HCT116 (cell line): Measurements from ENCODE around the gene ARTN. TPM values are rescaled to one million over a fixed set of nuclear protein-coding genes. Genes with fewer than 3 reads are reported as not detected.

Experiments
- ATAC-seq: fragments of 200-7000 bp; cut with Tn5 transposase; 2 replicates; pipeline ENCODE4 v1.9.1; 2020; ENCODE audit warnings: mild to moderate bottlenecking, moderate library complexity
- BruUV-seq: library from RNA; stranded (reverse); fragments of 400-500 nt; replicated peaks from 2 replicates; lab custom pipeline; 2021; lab: Mats Ljungman, UMichigan
- CTCF ChIA-PET: fragments of 300-600 bp; sonication (Branson Sonifier 250); formaldehyde crosslinking; loops from one replicate; lab custom pipeline; 2021; ENCODE audit warnings: antibody characterized with exemption; lab: Charles Lee
- POLR2A ChIA-PET: fragments of 300-600, 350-600 bp; sonication (Branson Sonifier 250); formaldehyde crosslinking; loops from one replicate; lab custom pipeline; 2021; ENCODE audit warnings: antibody characterized with exemption; lab: Charles Lee
- RAD21 ChIA-PET, 2 experiments: fragments of 300-600 bp; sonication (Branson Sonifier 250); formaldehyde crosslinking; loops; one replicate each; lab custom pipeline; 2023; ENCODE audit warnings: low total read pairs in 2 of 2; ENCODE audit not compliant: uncharacterized antibody in 2 of 2, unreplicated experiment in 2 of 2, low non-redundant PET in 1 of 2; lab: Charles Lee
- DNase-seq: peaks from one replicate; pipeline ENCODE4 v3.0.0-alpha.2; 2010; ENCODE audit warnings: low read depth, low spot score
- H2AFZ ChIP-seq: fragments of 200-600 bp; shearing (Covaris generic), sonication (generic); 2 replicates; pipeline ENCODE4 v1.6.1; 2017; ENCODE audit warnings: low read depth, mixed run types, mixed read lengths, antibody characterized with exemption, low read length; ENCODE audit not compliant: poor library complexity, severe bottlenecking
- H3K27ac ChIP-seq: 2 replicates; pipeline ENCODE4 v1.5.1; 2012; ENCODE audit warnings: low read depth, low read length
- H3K27me3 ChIP-seq: fragments of 200-600 bp; sonication (generic); 2 replicates; pipeline ENCODE4 v1.6.1; 2016; ENCODE audit warnings: mixed run types, low read length, mixed read lengths; ENCODE audit not compliant: insufficient read depth
- H3K36me3 ChIP-seq, 2 experiments: fragments of 200-500 bp in 1 of 2; fragments of 200-600 bp in 1 of 2; sonication (Bioruptor generic) in 1 of 2; sonication (generic) in 1 of 2; 2 replicates each; pipeline versions ENCODE4 v1.5.1 to v1.6.1; 2014 to 2016; ENCODE audit warnings: low read length in 2 of 2, inconsistent platforms in 1 of 2, mixed read lengths in 1 of 2, mixed run types in 1 of 2; ENCODE audit not compliant: insufficient read depth in 2 of 2, control insufficient read depth in 1 of 2
- H3K4me1 ChIP-seq, 2 experiments: fragments of 200-600 bp in 1 of 2; sonication (generic) in 1 of 2; 2 replicates each; pipeline versions ENCODE4 v1.5.1 to v1.6.1; 2012 to 2017; ENCODE audit warnings: low read length in 2 of 2, inconsistent platforms in 1 of 2, mild to moderate bottlenecking in 1 of 2, mixed read lengths in 1 of 2, mixed run types in 1 of 2, moderate library complexity in 1 of 2; ENCODE audit not compliant: insufficient read depth in 2 of 2, control insufficient read depth in 1 of 2
- H3K4me2 ChIP-seq: fragments of 200-600 bp; sonication (generic); 2 replicates; pipeline ENCODE4 v1.6.1; 2017; ENCODE audit warnings: mixed run types, low read length, mixed read lengths
- H3K4me3 ChIP-seq, 2 experiments: fragments of 200-600 bp in 1 of 2; sonication (generic) in 1 of 2; replicated peaks in 1 of 2; 2 replicates each; pipeline ENCODE4 v1.5.1; 2011 to 2016; ENCODE audit warnings: low read length in 2 of 2, control low read depth in 1 of 2, low read depth in 1 of 2, mild to moderate bottlenecking in 1 of 2, mixed read lengths in 1 of 2, mixed run types in 1 of 2
- H3K79me2 ChIP-seq: fragments of 200-600 bp; sonication (generic); 2 replicates; pipeline ENCODE4 v1.6.1; 2017; ENCODE audit warnings: mild to moderate bottlenecking, mixed run types, low read length, moderate library complexity, mixed read lengths; ENCODE audit not compliant: insufficient read depth
- H3K9ac ChIP-seq: fragments of 200-600 bp; sonication (generic); 2 replicates; pipeline ENCODE4 v1.6.1; 2016; ENCODE audit warnings: low read length, mixed read lengths
- H3K9me2 ChIP-seq: fragments of 200-600 bp; sonication (generic), shearing (Covaris generic); 2 replicates; pipeline ENCODE4 v1.6.1; 2017; ENCODE audit warnings: mixed run types, mild to moderate bottlenecking, moderate library complexity; ENCODE audit not compliant: insufficient read depth
- H3K9me3 ChIP-seq, 2 experiments: fragments of 200-500 bp in 1 of 2; fragments of 200-600 bp in 1 of 2; sonication (Bioruptor generic) in 1 of 2; sonication (generic) in 1 of 2; 2 replicates each; pipeline ENCODE4 v1.6.1; 2014 to 2017; ENCODE audit warnings: low read length in 2 of 2, mixed read lengths in 2 of 2, inconsistent platforms in 1 of 2, low read depth in 1 of 2, mild to moderate bottlenecking in 1 of 2, mixed run types in 1 of 2, moderate library complexity in 1 of 2; ENCODE audit not compliant: control insufficient read depth in 1 of 2, insufficient read depth in 1 of 2
- H4K20me1 ChIP-seq: fragments of 200-600 bp; sonication (generic), shearing (Covaris generic); 2 replicates; pipeline ENCODE4 v1.6.1; 2017; ENCODE audit warnings: mixed run types, mild to moderate bottlenecking, moderate library complexity; ENCODE audit not compliant: insufficient read depth
- CBX3 ChIP-seq: IDR thresholded peaks from 2 replicates; pipeline ENCODE4 v1.6.1; 2012; ENCODE audit warnings: low read depth
- CEBPB ChIP-seq: IDR thresholded peaks from 2 replicates; pipeline ENCODE4 v1.6.1; 2012; ENCODE audit warnings: low read depth
- CTCF ChIP-seq, 3 experiments: fragments of 200-600 bp in 1 of 3; sonication (generic) in 1 of 3; IDR thresholded peaks in 2 of 3; conservative IDR thresholded peaks in 1 of 3; 2 replicates each; pipeline ENCODE4 v1.5.1; 2012 to 2017; ENCODE audit warnings: low read depth in 2 of 3, low read length in 2 of 3, antibody characterized with exemption in 1 of 3, borderline replicate concordance in 1 of 3, control low read depth in 1 of 3, mild to moderate bottlenecking in 1 of 3, mixed read lengths in 1 of 3, mixed run types in 1 of 3, moderate library complexity in 1 of 3; ENCODE audit not compliant: insufficient read depth in 1 of 3
- EGR1 ChIP-seq: IDR thresholded peaks from 2 replicates; pipeline ENCODE4 v1.6.1; 2012; ENCODE audit warnings: low read depth
- FOSL1 ChIP-seq: IDR thresholded peaks from 2 replicates; pipeline ENCODE4 v1.6.1; 2012; ENCODE audit warnings: low read depth
- MAX ChIP-seq: IDR thresholded peaks from 2 replicates; pipeline ENCODE4 v1.6.1; 2012
- POLR2AphosphoS5 ChIP-seq: IDR thresholded peaks from 2 replicates; pipeline ENCODE4 v1.6.1; 2011; ENCODE audit warnings: mild to moderate bottlenecking, low read depth, low read length, moderate library complexity
- SP1 ChIP-seq: IDR thresholded peaks from 2 replicates; pipeline ENCODE4 v1.6.1; 2012; ENCODE audit warnings: low read depth
- SRF ChIP-seq: IDR thresholded peaks from 2 replicates; pipeline ENCODE4 v1.6.1; 2012; ENCODE audit warnings: low read depth
- TCF7L2 ChIP-seq: IDR thresholded peaks from 2 replicates; pipeline ENCODE4 v1.7.0; 2011; ENCODE audit warnings: borderline replicate concordance, inconsistent platforms; ENCODE audit not compliant: insufficient read depth, insufficient read length; ENCODE audit errors: extremely low read depth
- ZNF274 ChIP-seq: fragments of 200-500 bp; sonication (Bioruptor generic); IDR thresholded peaks from 2 replicates; pipeline ENCODE4 v1.6.1; 2014; ENCODE audit warnings: mild to moderate bottlenecking, low read depth, low read length, inconsistent platforms
- intact Hi-C: fragments of 100-400 bp; cut with micrococcal nuclease; formaldehyde crosslinking; loops from 2 replicates; pipeline ENCODE4 v1.10.0; 2022
- total RNA-seq: library from RNA; stranded (reverse); gene quantifications from one replicate; pipeline ENCODE4 v1.2.1, GENCODE V29; 2021; ENCODE audit not compliant: unreplicated experiment
- TF ChIP-seq, protein P1 (sequence below): IDR thresholded peaks from 2 replicates; pipeline ENCODE4 v1.6.1; 2011; ENCODE audit warnings: mild to moderate bottlenecking, low read length, moderate library complexity; ENCODE audit not compliant: insufficient replicate concordance; ENCODE audit errors: extremely low read depth

ARTN gene
- total RNA-seq, 1 experiment from 2014 or later = 36.4 TPM

DNA sequence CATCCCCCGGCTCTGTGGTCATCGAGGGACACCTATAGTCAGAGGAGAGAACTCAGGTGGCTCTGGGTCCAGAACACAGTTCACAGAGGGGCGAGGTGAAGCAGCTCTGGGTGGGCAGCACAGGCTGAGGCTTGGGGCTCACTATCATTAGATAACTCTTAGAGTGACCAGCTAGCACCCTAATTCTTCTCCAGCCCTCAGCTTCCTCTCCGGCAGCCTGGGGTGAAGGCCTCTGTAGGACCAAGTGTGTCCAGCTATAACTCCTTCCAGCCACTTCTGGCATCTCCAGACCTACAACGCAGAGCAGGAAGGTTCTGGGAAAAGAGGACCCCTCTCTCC is 1.4 kb downstream of the ARTN start:
- H3K27ac ChIP-seq = peak overlapping the region; percentile 71
- no TSS peak for BruUV-seq
- H3K36me3 ChIP-seq = 0 out of 4 replicates have a peak, but pooled peaks cover 0 to 10% of the 10 kb centered on the region in 2 experiments
- no peaks in the 10 kb centered on the region for H4K20me1 ChIP-seq
- no peak overlapping the region for H2AFZ ChIP-seq
- peak overlapping the region; percentile 75 to 77 for H3K4me3 ChIP-seq
- no peak for DNase-seq
- ChIA-PET POLR2A (interaction anchor here (0.8 to 2.7 kb wide), 10 partner anchors 9 to 410 kb away, joined by 3 to 45 read pairs (median 4); partner anchors contain the start of genes DPH2, IPO13 and KDM4A), RAD21 (interaction anchor here (0.6 to 3.6 kb wide), 16 partner anchors 10 to 1022 kb away, joined by 3 to 109 read pairs (median 4); partner anchors contain the start of genes KDM4A (in 1 of the 2) and PTPRF (in 1 of the 2)), CTCF (interaction anchor here (0.8 to 12.2 kb wide), 43 partner anchors 11 to 703 kb away, joined by 3 to 479 read pairs (median 6); partner anchors contain the start of genes ATP6V0B, IPO13, KDM4A and PTPRF)
- H3K27me3 ChIP-seq = no peaks in the 10 kb centered on the region
- H3K4me1 ChIP-seq = peaks cover 28 to 60% of the 10 kb centered on the region in 2 experiments
- intact Hi-C loops = loop anchor here (1.0 to 5.0 kb wide), 6 partner anchors 26 to 408 kb away; partner anchors contain the start of gene ST3GAL3
- no peaks in the 10 kb centered on the region for H3K9me3 ChIP-seq
- H3K4me2 ChIP-seq = peak overlapping the region; percentile 92
- no peak for ATAC-seq
- no peaks in the 10 kb centered on the region for H3K9me2 ChIP-seq
- peaks cover 9% of the 10 kb centered on the region; the same call in 1 of the 2 replicates for H3K79me2 ChIP-seq
- peak overlapping the region; percentile 80 for H3K9ac ChIP-seq
- TF ChIP-seq FOSL1 (no peak), SP1 (no peak), POLR2AphosphoS5 (peak; percentile 24; the same call in 1 of the 2 replicates), TCF7L2 (no peak), MAX (no peak)

GRCh38 chr1:43935711-43936427 is 2.3 kb downstream of the ARTN start:
- Histone ChIP-seq H3K4me3 (no peak overlapping the region), H3K4me1 (peaks cover 19 to 53% of the 10 kb centered on the region in 2 experiments), H3K9me2 (no peaks in the 10 kb centered on the region), H3K79me2 (peaks cover 9% of the 10 kb centered on the region; the same call in 1 of the 2 replicates), H3K9me3 (no peaks in the 10 kb centered on the region), H3K4me2 (peak overlapping the region; percentile 92), H3K27ac (no peak overlapping the region), H4K20me1 (no peaks in the 10 kb centered on the region), H3K27me3 (no peaks in the 10 kb centered on the region), H2AFZ (no peak overlapping the region), H3K9ac (0 out of 2 replicates have a peak overlapping the region, but pooled peaks have one; percentile 80), H3K36me3 (0 out of 4 replicates have a peak, but pooled peaks cover 0 to 10% of the 10 kb centered on the region in 2 experiments)
- ATAC-seq (no peak), DNase-seq (no peak)
- RAD21 ChIA-PET = interaction anchor here (3.0 to 3.6 kb wide), 2 partner anchors 171 kb away, joined by 85 to 109 read pairs; no protein-coding TSS in a partner anchor
- CTCF ChIA-PET = interaction anchor here (1.0 to 12.2 kb wide), 17 partner anchors 10 to 412 kb away, joined by 4 to 479 read pairs (median 7); partner anchors contain the start of genes IPO13 and PTPRF
- POLR2A ChIA-PET = interaction anchor here (0.8 to 2.7 kb wide), 6 partner anchors 10 to 410 kb away, joined by 3 to 45 read pairs (median 4); partner anchors contain the start of gene IPO13
- intact Hi-C loops = no loop called here
- no TSS peak for BruUV-seq
- no peak for TF ChIP-seq SP1
- TF ChIP-seq FOSL1 = no peak
- TF ChIP-seq, protein P1, sequence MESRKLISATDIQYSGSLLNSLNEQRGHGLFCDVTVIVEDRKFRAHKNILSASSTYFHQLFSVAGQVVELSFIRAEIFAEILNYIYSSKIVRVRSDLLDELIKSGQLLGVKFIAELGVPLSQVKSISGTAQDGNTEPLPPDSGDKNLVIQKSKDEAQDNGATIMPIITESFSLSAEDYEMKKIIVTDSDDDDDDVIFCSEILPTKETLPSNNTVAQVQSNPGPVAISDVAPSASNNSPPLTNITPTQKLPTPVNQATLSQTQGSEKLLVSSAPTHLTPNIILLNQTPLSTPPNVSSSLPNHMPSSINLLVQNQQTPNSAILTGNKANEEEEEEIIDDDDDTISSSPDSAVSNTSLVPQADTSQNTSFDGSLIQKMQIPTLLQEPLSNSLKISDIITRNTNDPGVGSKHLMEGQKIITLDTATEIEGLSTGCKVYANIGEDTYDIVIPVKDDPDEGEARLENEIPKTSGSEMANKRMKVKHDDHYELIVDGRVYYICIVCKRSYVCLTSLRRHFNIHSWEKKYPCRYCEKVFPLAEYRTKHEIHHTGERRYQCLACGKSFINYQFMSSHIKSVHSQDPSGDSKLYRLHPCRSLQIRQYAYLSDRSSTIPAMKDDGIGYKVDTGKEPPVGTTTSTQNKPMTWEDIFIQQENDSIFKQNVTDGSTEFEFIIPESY = no peak
- TF ChIP-seq CTCF (IDR thresholded peaks at IDR 0.05 in 2 of 3, conservative IDR thresholded peaks at IDR 0.05 in 1 of 3; ENCODE audit: borderline replicate concordance in 1 of 3, insufficient read depth in 1 of 3, low read depth in 2 of 3, low read length in 2 of 3) = no peak
- no peak for TF ChIP-seq EGR1
- TF ChIP-seq CEBPB = no peak
- TF ChIP-seq ZNF274 = no peak
- TF ChIP-seq CBX3 = no peak
- no peak for TF ChIP-seq SRF
- no peak for TF ChIP-seq MAX
